ENCODE results near the gene BTG4.
A peak's percentile ranks its signal among the peaks of the same experiment; 100 is the strongest.

Gene BTG4

DNA sequence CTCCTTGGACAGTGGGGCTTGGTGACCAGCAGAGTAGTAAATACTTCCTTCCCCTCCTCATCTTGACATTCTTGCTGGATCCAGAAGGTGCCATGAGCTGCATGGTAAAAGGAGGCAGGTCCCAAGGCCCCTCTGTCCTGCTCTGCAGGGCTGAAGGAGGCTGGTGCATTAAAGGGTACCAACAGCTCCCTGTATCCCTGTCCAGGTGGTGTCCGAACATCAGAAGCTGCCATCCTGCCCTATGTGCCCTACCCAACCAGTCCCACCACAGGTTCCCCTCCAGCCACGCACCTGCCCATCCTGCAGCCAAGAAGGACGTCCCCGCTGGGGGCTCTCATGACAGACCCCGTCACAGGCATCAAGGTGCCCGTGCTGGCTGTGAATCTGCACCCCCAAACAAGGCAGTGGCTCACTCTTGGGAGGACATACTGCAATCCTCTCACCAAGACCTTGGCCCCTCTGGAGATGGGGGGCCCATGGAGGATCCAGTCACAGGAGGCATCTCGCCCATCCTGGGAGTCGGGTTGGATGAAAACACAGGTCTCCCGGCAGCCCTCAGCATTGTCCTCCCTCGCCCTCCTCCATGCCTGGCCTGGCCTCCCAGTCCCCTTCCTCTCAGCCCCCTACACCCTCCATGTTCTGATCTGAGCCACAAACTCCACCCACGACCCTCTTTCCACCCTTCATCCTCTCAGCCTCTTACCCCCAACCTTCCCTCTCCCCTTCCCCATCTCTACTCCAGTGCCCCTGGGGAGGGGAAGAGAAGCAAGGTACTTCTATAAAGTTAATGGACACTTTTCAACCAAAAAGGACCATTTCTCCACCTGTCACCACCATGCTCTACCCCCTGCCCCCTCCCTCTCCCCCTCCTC lies 55.1 kb downstream of the BTG4 start:
- FAIRE-seq = no peak
- no peak for DNase-seq (ENCODE audit: insufficient read length, low spot score)

DNA sequence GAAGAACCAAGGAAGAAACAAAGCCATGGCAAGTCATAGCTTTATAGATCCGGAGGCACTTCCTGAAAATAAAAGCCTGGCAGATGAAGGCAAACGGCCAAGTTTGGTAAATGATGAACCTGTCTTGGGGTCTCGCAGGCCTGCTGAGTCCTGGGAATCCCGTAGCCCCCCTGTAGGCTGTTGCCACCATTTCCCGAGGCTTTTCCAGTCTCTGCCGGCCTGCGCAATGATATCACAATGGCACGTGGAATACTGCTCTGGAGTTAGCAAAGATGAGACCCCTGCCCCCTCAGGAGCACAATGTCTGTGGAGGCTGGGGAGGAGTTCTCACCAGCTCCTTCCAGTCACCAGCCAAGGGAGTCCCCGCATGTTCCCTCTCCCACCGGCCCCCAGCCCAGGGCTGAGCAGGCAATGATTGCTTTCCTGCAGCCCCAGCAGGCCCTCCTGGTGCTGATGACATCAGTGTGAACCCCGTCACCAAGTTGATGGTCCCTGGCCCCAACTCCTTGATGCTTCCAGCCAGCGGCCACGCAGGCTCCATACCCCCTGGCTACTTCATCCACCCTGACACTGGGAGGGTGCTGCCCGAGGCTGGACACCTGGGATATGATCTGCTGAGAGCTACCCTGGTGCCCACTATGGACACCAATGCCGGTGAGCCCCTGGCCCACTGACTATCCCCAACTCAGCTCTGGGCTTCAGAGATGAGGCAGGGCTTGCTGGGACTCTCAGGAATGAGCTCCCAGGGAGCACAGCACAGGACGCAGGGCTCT lies 55.9 kb downstream of the BTG4 start:
- FAIRE-seq (no peak), DNase-seq (ENCODE audit: insufficient read length, low spot score) (no peak)

DNA sequence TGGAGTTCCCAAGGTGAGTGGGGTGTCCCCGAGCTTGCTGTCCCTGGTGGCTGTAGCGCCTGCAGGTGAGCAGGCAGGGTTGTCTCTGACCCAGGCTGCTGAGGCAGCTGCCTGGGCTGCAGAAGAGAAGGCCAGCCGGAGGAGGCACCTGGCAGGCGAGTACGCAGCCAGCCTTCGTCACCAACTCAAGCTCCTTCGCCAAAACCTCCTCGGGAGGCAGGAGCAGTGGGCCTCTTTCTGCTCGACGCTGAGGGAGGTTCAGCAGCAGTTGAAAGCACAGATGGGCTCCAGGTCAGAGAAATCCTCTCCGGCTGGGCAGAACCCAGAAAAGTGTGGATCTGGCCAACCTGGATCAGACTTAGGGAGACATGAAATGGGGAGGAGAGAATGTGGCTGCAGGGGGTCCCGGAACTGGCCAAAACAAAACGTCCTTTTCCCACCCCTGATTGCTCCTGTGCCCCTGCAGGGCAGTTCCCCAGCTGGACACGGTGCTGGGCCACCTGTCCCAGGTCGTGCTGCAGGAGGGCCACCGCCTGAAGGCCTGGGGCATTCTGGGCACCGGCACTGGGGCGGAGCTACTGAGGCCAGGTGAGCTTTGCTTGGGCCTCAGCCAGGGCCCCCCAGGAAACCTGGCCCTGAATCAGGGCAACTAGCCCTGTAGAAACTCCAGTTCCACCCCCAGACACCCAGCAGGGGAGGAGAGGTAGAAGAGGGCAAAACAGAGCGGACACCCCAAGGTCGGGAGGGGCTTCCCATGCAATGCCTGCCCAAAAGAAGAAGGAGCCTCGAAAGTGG lies 56.7 kb downstream of the BTG4 start:
- DNase-seq (ENCODE audit: insufficient read length, low spot score) = no peak
- no peak for FAIRE-seq

DNA sequence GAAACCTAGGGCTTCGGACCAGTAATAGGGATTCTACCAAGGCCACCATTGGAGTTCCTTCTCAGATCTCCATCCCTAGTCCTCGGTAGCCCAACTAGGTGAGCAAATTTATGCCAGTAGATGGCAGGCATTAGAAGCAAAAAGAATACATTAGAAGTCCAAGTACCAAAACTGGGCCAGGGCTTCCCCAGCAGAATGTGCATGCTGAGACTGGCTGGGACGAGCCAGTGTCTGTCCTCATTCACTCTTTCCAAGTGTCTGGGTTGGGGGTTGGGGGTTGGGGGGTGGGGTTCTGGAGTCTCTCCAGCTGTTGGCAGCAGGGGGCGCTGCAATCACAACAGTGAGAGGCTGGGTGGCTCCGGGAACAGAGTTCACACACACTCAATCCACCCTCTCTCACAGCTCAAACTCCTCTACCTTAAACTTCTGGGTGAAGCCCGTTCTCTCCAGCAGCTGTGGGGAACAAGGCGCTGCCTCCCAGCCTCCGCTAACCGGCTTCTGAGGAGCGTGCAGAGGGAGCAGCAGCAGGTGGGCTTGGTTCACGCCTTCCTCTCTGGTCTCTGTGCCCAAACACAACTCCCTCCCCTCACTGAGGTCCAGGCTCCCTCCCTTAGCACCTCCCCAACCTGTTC lies 57.5 kb downstream of the BTG4 start:
- DNase-seq (ENCODE audit: insufficient read length, low spot score) (peak; percentile 88), FAIRE-seq (peak; percentile 86)

DNA sequence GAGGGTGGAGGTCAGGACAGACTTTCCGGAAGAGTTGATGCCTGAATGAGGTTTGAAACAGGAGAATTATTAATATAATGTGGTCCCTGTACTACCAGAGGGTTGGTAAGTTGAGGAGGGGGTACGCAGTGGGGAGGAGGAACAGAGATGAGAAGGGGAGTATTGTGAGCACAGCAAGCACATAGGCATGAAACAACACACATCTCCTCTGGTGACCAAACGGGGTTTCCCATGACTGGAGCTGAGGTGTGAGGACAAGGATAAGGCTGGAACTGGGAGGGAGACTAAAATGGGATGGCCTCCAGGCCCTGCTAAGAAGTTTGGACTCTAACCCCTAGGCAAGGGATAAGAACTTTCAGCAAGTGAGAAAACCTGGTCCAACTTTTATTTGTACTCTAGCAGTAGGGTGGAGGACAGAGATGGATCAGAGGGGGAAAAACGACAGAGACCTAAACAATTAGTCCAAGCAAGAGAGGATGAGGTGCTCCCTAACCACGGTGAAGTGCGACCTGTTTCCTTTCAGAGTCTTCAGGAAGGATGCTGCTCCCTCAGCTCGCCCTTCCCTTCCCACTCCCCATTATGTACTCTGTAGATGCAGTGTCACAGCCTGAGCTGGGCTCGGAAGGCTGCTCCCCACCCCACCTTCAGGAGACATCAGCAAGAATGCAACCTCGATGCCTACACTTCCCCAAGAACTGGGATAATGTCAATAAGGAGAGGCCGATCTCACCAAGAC lies 59.2 kb downstream of the BTG4 start:
- FAIRE-seq (no peak), DNase-seq (ENCODE audit: insufficient read length, low spot score) (no peak)

DNA sequence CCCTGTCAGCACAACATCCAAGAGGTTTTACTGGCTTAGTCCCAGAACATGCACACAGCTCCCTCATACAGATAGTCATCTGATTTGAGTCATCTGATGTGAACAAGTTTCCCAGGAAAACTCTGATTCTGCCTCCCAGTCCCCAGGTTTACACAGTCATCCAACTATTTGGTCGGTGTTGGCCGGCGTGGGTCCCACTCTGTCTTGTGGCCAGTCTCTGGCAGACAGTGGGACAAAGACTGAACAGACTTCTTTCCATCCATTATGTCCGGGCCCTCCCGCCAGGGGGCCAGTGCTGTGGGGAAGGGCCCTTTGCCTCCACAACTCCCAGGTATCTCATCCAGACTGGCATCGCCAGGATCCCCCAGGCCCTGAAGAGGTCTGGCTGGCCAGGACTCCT lies 60.0 kb downstream of the BTG4 start:
- no peak for FAIRE-seq

DNA sequence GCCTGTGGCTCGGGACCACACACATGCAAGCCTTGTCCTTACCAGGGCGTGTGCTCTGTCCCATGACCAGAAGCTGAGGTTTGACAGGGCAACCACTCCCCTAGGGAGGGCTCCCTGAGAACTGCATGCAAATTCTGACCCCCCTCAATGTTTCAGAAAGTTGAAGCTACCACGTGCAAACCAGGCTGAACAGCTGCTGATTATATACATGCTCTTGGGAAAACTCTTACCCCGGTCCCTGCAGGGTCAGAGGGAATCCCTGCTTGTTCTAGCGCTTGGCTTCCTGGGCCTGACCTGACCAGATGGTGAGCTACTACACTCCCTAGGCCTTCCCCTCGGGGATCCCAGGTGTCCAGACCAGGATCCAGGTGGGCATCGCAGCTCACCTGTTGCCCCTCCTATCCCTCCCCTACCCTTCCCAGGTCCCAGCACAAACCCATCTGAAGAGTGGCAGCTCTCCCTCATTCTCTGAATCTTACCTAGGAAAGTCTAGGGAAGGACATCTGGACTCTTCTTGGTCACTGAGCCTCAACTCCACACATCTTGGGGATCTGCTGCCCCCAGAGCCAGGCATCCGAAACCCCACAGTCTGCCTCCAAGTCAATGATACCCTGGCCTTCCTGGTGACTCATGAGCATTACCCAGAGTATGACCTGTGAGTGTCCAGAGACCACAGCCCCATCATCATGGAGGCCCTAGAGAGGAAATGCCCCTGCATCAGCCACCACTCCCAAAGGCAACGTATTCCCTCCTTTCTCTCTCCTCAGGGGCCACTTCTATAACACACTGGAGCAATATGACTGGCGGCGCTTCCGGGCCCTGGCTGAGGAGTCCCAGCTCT lies 61.5 kb downstream of the BTG4 start:
- FAIRE-seq = no peak
- no peak for DNase-seq (ENCODE audit: insufficient read length, low spot score)

More for the DNA sequence above, 60.0 kb downstream of the BTG4 start:
- DNase-seq (ENCODE audit: insufficient read length, low spot score) = no peak

DNA sequence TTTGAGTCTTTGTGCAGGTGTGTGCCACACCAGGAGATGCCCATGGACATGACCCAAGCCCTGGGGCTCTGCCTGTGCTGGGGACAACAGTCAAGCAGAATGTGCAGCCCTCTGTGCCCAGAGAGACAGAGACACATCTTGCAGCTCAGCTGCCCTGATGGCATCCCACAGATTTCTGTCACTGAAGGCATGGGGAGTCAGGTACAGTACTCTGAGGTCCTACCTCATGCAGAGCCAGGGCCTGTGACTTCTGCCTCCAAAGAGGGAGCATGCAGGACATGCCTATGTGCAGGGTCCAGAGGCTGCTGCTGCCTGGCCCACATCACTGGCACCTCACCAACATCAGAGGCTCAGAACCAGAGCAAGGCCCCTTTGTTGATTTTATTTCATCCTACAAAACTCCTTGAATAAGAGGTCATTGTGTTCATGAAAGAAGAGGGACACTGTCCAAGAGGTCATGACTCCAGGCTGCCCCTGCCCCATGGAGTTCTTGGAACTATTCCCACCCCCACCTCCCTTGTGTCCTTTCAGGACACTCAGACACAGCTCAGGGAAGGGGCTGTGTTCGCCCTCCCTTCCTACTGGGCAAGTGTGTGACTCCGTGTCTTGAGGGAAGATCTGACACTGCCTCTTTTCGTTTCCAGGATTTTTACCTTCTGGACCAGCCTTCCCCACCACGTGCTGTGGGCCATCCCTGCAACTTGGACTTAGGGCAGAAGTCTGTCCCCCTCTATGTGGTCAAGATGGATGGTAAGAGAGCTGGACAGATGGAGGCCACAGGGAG lies 62.3 kb downstream of the BTG4 start:
- FAIRE-seq (no peak), DNase-seq (ENCODE audit: insufficient read length, low spot score) (no peak)

DNA sequence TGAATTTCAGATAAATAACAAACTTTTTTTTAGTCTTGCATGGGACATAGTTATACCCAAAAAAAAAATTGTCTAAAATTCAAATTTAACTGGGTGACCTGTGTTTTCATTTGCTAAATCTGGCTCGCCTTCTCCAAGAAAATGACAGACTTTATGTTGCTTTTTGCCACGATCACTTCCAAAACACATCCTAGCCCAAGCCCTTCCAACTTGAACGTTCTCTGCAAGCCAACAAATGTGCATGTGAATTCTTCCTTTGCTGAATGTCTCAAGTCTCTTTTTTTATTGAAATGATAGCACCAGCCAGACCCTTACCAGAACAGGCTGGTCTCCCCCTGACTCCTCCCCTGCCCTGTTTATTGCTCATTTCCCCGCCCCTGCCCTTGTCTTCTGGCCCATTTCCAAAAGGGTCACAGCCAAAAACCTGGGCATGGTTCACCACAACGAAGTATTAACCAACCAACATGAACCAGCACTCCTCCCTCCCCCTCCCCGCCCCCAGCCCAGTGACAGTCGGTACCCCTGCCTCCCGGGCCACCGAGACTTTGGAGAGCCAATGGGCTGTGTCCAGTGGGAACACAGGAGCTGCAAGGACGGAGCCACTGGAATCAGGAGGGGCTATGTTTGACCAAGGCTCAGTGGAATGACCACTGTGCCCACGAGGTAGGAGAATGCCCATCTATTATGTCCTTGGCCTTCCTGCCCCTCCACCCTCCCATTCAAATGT lies 63.2 kb downstream of the BTG4 start:
- FAIRE-seq = no peak
- DNase-seq (ENCODE audit: insufficient read length, low spot score) = no peak

DNA sequence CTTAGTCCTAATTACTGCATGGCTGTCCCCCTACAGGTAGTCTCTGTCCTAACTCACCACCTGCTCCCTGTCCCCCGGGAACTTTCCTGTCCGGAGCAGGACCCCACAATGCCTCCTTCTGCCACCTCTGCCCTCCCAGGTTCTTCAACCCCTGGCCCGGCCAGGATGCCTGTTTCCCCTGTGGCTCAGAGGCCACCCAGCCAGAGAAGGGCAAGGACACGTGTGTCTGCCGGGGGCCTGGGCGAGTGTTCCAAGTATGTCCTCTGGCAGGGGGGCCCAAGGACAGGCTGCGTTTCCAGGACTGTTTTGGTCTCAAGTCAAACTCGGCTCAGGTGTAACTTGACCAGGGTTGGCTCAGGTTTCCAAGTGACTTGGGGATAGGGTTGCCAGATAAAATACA lies 63.8 kb downstream of the BTG4 start:
- FAIRE-seq (no peak), DNase-seq (ENCODE audit: insufficient read length, low spot score) (no peak)

DNA sequence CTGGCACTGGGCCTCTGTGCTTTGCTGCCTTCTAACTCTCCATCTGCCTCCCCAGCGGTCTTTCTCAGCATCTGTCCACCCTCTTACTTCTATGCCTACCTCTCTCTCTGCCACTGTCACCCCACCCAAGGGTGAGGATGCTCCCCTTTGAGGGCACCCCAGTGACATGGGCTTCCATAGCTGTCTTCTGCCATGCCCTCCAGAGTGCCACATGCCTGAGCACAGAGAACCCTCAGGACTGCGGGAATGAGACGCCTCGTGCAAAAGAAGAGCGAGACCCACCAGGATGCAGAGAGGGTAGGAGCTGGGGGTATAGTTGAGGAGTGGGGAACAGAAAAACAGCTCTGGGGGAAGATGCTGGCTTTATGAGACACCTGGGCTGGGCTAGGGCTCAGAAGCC lies 64.3 kb downstream of the BTG4 start:
- FAIRE-seq (no peak), DNase-seq (ENCODE audit: insufficient read length, low spot score) (no peak)

DNA sequence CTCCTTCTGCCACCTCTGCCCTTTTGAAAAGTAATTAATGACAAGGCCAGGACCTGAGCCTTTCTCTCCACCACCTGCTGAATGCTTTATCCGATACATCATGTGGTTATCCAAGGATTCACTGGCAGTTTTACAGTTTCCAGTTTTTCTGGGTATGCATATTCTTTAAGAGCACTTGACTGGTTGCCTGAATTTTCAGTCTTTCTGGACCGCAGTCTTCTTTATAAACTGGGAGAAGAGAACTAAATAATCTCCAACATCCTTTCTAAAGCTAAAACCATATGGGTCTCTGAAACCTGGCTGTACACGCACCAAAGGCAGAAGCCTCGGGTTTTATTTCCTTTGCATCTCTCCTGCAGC lies 65.1 kb downstream of the BTG4 start:
- no peak for FAIRE-seq

DNA sequence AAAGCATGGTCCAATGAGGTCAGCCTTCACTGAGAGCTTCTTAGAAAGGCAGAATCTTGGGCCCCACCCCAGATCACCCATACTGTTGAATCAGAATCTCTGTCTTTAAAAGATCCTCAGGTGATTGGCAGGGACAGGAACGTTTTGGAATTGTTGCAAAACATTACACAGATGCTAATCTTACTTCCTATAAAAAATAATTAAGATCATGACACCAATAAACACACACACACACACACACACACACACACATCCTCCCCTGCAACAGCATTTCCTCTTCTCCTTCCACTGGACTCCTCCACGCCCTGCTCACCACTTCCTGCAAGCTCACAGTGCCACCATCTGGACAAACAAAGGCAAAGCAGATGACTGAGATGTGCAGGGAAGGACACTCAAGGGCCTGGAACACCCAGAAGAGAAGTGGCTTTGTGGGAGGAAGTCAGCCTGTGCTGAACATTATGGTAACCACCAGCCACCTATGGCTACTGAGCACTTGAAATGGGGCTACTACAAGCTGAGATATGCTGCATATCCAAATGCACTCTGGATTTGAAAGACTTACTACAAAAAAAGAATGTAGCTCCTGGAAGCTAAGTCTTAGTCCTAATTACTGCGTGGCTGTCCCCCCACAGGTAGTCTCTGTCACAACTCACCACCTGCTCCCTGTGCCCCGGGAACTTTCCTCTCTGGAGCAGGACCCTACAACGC lies 65.6 kb downstream of the BTG4 start:
- DNase-seq (ENCODE audit: insufficient read length, low spot score) = peak; percentile 94
- peak; percentile 98 for FAIRE-seq

More for the DNA sequence above, 65.1 kb downstream of the BTG4 start:
- DNase-seq (ENCODE audit: insufficient read length, low spot score) = no peak

DNA sequence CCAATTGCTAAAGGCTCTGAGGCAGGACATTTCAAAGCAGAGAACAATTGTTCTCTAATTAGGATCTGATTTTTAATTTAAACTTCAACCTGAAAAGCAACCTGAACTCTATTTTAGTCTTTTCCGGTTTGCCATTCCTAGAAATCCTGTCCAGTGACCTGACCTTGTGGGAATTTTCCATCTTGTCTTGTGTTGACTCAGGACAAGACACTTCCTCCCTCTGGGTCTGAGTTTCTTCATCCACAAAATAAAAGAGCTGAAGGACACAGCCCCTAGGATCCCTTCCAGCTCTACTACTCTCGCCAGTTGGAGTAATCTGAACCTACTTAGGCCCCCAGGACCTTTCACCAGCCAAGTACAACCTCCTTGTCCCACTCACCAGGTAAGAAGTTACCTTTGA lies 66.6 kb downstream of the BTG4 start:
- DNase-seq (ENCODE audit: insufficient read length, low spot score) (no peak), FAIRE-seq (no peak)

Data from HTR-8/SVneo (cell line).